Activated T-cell treated with anti-CD3 and anti-CD28 coated beads for 24 hours (primary cell): Measurements from ENCODE around the gene TRAPPC5.
"Not testable (repeated sequence)": the region's sequence is repeated elsewhere in the genome, so short reads cannot be mapped to it uniquely, and the experiment has no call there.

Experiments
- DNase-seq: peaks from one replicate; pipeline ENCODE4 v3.0.0-alpha.2; 2020; ENCODE audit warnings: low read depth

Gene TRAPPC5

GRCh38 chr19:7680606-7681339 is at the start of gene TRAPPC5:
Gene TRAPPC5, plus strand, starts transcription at chr19:7680833. Its CDS starts 1,421 bp downstream, at chr19:7682254.
- peak; percentile 83 for DNase-seq

GRCh38 chr19:7631577-7631976 is 49.1 kb upstream of the TRAPPC5 start:
- DNase-seq = no peak

DNA sequence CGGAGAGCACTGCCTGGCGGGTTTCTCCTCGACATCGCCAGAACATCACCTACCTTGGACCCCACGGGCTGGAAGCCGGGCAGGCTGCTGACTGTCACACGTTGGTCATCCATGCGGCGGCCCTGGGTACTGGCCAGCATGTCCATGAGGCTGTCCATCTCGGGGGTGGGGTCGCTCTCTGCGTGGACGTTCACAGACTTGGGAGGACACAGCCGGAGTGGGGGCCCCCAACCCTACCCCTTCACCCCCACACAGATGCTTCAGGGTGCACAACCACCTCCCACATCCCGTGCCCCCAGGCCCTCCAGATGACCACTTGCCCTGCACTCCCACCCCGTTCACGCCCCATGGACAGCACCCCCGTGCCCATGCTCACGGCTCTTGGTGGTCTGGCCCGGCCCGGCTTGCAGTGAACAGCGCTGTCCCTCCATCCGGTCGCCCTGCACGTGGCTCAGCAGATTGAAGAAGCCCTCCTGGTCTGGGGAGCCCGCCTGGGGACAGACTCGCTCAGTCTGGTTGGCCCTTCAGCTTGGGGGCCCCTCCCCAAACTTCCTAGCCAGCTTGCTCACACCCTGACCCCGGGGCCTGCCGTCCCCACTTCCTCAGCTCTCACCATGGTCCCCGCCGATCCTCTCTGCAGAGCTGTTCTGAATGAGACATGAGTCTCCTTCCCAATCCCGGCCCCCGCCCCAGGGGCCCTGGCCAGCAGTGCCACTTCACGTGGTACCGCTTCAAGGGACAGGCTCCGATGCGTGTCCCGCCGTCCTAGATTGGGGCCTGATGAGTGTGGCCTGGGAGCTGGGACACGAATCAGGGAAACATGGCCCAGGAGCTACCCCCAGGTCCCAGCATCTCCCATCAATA is 48.1 kb upstream of the TRAPPC5 start:
- no peak for DNase-seq

DNA sequence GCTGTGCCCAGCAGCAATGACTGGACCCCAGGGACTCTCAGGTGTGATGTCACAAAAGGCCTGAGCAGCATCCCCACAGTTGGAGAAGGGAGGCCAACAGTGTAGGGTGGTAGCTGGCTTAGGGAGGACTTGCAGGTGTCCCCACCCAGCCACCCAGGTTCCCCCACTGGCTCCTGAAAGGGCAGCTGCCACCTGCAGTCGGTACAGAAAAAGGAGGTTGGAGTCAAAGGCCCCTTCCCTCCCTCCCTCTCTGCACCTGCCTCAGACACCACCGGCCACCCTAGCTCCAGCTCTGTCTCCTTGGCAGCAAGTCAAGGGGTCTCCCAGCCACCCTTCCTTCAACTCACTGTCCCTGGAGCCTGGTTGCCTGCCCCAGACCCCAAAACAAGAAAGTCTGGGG is 46.9 kb upstream of the TRAPPC5 start, which contains the start of gene PCP2:
Gene PCP2 (minus strand): TSS at position 22 of the 400 bp plus-strand sequence. CDS start 262 bp downstream, outside the sequence.
- no peak for DNase-seq

DNA sequence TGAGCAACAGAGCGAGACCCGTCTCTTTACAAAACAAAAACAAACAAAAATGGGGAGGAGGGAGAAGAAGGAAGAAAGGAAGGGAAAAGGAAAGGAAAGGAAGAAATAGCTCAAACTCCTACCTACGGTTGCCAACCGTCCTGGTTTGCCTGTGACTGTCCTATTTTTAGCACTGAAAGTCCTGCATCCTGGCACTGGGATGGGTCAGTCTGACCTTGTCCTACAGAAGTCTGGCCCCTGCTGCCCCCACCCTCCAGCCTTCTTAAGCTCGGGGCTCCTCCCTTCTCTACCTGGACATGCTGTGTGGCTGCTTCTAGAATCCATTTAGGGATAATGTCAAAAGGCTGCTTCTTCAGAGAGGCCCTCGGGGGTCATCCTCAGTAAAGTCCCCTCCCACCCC is 45.0 kb upstream of the TRAPPC5 start:
- DNase-seq = no peak

DNA sequence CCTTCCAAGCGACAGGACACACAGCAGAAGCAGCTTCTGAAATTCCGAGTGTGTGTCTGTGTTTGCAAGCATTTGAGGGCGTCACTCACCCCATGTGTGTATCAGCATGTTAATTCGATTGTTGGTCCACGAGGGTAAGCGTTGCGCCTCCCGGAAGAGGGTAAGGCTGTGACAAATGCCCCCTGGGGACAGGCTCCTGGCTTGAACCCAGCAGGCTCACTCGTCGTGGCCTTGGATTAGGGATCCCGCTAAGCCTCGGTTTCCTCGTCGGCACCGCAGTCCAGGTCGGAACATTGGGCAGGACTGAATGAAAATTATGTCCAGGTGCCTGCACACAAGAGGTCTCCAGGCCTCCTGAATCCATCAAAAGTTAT is 44.3 kb upstream of the TRAPPC5 start:
- no peak for DNase-seq

DNA sequence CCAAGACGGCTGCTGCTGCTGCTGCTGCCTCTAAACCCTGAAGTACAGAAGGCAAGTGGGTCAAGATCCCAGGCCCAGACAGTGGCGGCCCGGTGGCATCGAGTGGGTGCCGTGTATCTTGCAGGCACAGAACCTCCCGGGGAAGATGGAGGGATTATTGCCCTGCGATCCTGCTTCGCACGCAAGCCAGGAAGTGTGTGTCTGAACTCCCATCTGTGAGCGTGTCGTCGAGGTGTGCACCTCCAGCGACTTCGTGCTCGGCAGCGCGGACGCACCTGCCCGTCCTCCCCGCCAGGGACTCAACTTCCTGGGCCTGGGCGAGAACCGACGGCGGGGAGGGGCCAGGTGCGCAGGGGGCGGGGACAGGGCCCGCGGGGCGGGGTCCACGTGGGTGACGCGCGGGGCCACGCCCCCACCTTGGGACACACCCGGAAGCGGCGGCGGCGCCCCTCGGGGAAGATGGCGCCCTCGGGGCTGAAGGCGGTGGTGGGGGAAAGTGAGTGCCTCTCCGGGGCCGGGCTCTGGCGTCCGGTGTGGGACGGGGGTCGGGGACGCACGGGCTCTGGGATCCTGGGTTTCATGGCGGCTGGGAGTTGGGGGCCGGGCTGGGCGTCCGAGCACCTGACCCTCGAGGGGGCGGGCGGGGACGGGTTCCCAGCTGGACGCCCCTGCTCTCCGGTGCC is 43.8 kb upstream of the TRAPPC5 start, which contains the start of gene STXBP2:
Gene STXBP2 (plus strand): TSS at position 420 of the 683 bp plus-strand sequence. CDS start 40 bp downstream, at position 460.
- peak; percentile 88 for DNase-seq

- DNase-seq = no peak
These were observed 43.0 kb upstream of the TRAPPC5 start for GRCh38 chr19:7637374-7638256.

DNA sequence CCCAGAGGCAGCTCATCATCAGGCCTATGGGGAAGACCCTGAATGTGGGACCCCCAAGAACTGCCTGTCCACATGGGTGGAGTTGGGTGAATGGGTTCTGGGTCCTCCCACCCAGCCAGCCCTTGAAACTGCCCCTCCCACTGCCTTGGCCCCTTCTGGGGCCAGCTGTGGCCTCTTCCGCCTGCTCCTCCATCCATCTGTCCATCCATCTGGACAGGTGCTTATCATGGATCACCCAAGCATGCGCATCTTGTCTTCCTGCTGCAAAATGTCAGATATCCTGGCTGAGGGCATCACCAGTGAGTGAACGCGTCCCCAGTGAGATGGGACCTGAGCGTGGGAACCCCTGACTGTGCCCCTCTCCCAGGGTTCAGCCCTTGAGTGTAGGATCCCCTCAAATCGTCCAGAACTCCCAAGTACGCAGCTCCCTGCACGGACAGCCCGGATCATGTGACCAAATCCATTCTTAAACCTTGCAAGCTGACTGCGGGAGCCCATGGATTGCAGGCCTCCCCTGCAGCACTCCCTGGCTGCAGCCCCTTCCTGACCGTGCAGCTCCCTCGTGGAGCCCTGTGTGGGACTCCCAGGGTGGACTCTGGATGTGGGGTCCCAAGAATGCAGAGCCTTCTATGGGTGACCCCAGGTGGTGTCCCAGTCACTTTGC is 41.7 kb upstream of the TRAPPC5 start:
- no peak for DNase-seq

DNA sequence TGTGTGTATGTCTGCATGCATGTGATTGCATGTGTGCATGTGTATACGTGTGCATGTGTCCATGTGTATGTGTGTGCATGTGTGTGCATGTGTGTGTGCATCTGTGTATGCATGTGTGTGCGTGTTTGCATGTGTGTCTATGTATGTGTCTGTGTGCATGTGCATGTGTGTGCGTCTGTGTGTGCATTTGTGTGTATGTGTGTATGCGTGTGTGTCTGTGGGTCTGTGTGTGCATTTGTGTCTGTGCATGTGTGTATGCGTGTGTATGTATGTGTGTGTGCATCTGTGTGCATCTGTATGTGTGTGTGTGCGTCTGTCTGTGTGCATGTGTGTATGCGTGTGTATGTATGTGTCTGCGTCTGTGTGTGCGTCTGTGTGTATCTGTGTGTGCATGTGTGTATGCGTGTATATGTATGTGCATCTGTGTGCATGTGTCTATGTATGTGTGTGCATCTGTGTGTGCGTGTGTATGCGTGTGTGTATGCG is 40.7 kb upstream of the TRAPPC5 start:
- no peak for DNase-seq

- DNase-seq = no peak
These were observed 39.8 kb upstream of the TRAPPC5 start for GRCh38 chr19:7640803-7641202.

DNA sequence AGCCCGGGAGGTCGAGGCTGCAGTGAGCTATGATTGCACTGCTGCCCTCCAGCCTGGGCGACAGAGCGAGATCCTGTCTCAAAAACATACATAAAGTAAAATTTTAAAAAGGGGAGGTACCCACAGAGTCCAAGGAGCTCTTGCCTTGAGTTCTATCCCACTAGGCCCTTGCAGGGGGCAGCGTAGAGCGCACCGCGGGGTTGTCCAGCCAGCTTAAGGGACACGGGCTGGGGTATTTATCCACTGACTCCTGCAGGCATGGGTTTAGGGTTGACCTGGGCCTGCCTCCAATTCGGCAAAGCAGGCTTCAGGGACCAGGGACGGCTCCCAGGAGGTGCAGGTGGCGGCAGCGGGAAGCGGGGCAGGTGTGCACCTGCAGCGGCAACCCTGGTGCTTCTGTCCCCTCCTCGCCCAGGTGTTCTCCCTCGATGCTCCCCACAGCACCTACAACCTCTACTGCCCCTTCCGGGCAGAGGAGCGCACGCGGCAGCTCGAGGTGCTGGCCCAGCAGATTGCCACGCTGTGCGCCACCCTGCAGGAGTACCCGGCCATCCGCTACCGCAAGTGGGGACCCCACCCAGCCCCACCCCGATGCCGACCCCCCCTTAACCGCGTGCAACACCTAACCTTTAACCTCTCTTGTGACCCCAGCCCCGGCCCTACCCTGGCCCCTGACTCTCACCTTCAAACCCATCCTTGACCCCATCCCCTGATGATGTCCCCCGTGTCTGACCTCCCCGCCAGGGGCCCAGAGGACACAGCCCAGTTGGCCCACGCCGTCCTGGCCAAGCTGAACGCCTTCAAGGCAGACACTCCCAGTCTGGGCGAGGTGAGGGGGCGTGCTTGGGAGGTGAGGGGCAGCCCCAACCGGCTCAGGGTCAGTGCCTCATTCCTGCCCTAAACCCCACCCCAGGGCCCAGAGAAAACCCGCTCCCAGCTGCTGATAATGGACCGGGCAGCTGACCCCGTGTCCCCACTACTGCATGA is 39.0 kb upstream of the TRAPPC5 start:
- no peak for DNase-seq

DNA sequence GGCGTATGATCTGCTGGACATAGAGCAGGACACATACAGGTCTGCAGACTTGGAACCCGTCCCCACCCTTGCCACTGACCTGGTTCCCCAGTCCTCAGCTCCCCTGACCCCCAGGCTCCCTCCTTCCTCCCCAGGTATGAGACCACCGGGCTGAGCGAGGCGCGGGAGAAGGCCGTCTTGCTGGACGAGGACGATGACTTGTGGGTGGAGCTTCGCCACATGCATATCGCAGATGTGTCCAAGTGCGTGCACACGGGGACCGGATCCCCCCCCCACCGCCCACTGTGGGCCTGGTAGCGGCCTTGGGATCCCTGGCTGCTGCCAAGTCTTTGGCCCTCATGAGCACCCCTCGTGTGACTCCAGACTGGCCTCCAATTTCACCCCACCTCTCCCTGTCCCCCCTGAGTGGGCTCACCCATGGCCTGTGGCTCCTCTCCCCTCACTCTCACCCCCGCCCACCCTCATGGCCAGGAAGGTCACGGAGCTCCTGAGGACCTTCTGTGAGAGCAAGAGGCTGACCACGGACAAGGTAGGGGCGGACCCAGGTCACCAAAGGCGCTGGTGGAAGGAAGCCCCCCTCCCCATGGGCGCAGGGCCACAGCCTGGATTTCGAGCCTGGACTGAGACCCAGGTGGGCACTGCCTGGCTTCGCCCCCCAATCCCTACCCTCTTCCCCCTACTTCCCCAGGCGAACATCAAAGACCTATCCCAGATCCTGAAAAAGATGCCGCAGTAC is 38.2 kb upstream of the TRAPPC5 start:
- DNase-seq = no peak

DNA sequence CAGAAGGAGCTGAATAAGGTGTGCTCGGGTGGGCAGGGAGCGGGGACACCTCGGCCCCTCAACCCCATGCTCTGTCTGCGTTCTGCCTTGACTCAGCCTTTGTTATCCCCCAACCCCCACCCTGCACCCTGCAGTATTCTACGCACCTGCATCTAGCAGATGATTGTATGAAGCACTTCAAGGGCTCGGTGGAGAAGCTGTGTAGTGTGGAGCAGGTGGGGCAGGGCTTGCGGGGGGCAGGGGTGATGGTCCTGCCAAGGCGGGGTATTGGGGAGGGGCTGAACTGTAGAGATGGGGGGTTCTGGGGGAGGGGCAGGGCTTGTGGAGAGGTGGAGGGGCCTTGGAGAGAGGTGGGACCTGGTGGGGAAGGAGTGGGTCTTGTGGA is 37.6 kb upstream of the TRAPPC5 start:
- DNase-seq = no peak

- not testable (repeated sequence) for DNase-seq
These were observed 36.7 kb upstream of the TRAPPC5 start for GRCh38 chr19:7643629-7644549.

- DNase-seq = no peak
These were observed 36.1 kb upstream of the TRAPPC5 start for GRCh38 chr19:7644550-7644877.

GRCh38 chr19:7645163-7645562 is 35.5 kb upstream of the TRAPPC5 start:
- DNase-seq = no peak
